Pancreas (tissue), 10 donors: ENCODE measurements around the gene TMEM238. TPM values are rescaled to one million over a fixed set of nuclear protein-coding genes. Genes with fewer than 3 reads are reported as not detected.

Experiments used
- ATAC-seq, 4 donors: fragments of 200-7000 bp; cut with Tn5 transposase; one replicate each; pipeline versions ENCODE4 v1.8.0 to v1.9.1; 2020; ENCODE audit warnings: mild to moderate bottlenecking in 4 of 4, moderate library complexity in 4 of 4
- DNase-seq, 6 donors: peaks; one replicate each; pipeline ENCODE4 v3.0.0-alpha.2; 2020
- FAIRE-seq: peaks from 2 replicates; lab custom pipeline; 2012; peaks lifted over from hg19 to GRCh38; lab: Jason Lieb, UNC
- H3K27ac ChIP-seq, 4 donors: fragments of 200-600 bp; sonication (generic); 1 replicate in 3 of 4; 2 replicates in 1 of 4; pipeline versions ENCODE4 v1.5.0 to v1.8.0; 2020
- H3K27me3 ChIP-seq, 4 donors: fragments of 200-600 bp; one replicate each; pipeline ENCODE4 v1.8.0; 2021
- H3K36me3 ChIP-seq, 3 donors: fragments of 200-600 bp; sonication (generic) in 1 of 3; one replicate each; pipeline versions ENCODE4 v1.5.0 to v1.8.0; 2020 to 2021
- H3K4me1 ChIP-seq, 3 donors: fragments of 200-600 bp; one replicate each; pipeline ENCODE4 v1.8.0; 2021
- H3K4me3 ChIP-seq, 4 donors: fragments of 200-600 bp; sonication (generic) in 2 of 4; one replicate each; pipeline versions ENCODE4 v1.5.0 to v1.8.0; 2020 to 2021
- H3K9me3 ChIP-seq, 4 donors: fragments of 200-600 bp; one replicate each; pipeline ENCODE4 v1.8.0; 2021
- WGBS, 2 donors: extraction: QIAGEN DNeasy Blood & Tissue Kit; methylation state at CpG; one replicate each; pipeline ENCODE4 v1.1.7; 2013; 5-methylcytosine and 5-hydroxymethylcytosine counted together
- intact Hi-C, 3 donors: fragments of 100-400 bp; cut with DNase I; formaldehyde crosslinking; loops; one replicate each; pipeline versions ENCODE4 v1.11.1 to v1.14.2; 2022
- polyA plus RNA-seq, 2 donors: library from polyadenylated mRNA; stranded (reverse); fragments of 200-250 nt; gene quantifications; one replicate each; pipeline ENCODE4 v1.2.3, GENCODE V29; 2013
- total RNA-seq, 6 donors: library from RNA; stranded (reverse); fragmentation: NEBNext Ultra II Directional in 4 of 6; extraction: Animal tissue kit (Norgen Biotek cat#: 25700) in 4 of 6; gene quantifications; one replicate each; pipeline versions ENCODE4 v1.2.1 to v1.2.4, GENCODE V29; 2021 to 2023
- TF ChIP-seq, protein P1 (sequence below), 4 donors: fragments of 200-600 bp; sonication (generic) in 3 of 4; IDR thresholded peaks; one replicate each; pipeline versions ENCODE4 v1.5.0 to v1.8.0; 2021; ENCODE audit warnings: antibody characterized with exemption in 4 of 4
- donor health status: healthy with polysubstance abuse.
- donor health status: DM: no; HTN: no; CAD: no; lungs with moderate emphysema.
- donor health status: DM: no; HTN: no; CAD: no.
- donor health status: control.
- donor health status: control.
- donor health status: Bipolar disorder and iron deficiency.
- donor health status: DM: yes; HTN: yes; CAD: no.
- donor health status: DM: no; HTN: no; CAD: no.
- donor health status: DM: no; HTN: no; CAD: no.
- donor health status: DM: yes; HTN: yes; CAD: no.

TMEM238 gene
- total and polyA plus RNA-seq, 8 donors, result 0.42 to 32.7 (median 19.8) TPM

DNA sequence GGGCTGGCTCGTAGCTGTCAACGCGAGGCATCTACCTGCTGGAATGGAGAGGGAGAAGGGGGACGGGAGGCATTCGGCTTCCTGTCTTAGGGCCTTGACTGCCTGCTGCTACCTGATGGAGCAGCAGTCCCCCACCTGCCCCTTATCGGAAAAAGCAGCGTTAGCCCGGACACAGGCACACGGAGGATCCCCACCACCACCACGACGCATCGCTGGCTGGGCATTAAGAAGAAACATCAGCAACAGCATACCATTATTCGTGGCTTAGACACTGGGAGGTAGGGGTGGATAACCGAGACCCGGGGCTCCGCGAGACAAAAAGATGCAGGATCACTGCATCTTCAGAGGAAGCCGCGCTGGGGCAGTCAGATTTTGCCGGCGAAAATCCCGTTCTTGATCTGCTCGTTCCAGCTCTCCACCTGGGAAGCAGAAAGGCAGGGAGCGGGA lies 30.7 kb downstream of the TMEM238 start:
- no peaks in the 10 kb centered on the region for H3K9me3 ChIP-seq
- no peaks in the 10 kb centered on the region for H3K36me3 ChIP-seq
- FAIRE-seq, result no peak
- TF ChIP-seq, protein P1, sequence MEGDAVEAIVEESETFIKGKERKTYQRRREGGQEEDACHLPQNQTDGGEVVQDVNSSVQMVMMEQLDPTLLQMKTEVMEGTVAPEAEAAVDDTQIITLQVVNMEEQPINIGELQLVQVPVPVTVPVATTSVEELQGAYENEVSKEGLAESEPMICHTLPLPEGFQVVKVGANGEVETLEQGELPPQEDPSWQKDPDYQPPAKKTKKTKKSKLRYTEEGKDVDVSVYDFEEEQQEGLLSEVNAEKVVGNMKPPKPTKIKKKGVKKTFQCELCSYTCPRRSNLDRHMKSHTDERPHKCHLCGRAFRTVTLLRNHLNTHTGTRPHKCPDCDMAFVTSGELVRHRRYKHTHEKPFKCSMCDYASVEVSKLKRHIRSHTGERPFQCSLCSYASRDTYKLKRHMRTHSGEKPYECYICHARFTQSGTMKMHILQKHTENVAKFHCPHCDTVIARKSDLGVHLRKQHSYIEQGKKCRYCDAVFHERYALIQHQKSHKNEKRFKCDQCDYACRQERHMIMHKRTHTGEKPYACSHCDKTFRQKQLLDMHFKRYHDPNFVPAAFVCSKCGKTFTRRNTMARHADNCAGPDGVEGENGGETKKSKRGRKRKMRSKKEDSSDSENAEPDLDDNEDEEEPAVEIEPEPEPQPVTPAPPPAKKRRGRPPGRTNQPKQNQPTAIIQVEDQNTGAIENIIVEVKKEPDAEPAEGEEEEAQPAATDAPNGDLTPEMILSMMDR (IDR thresholded peaks at IDR 0.05), result no peak
- DNase-seq, result no peak
- H3K27ac ChIP-seq, result no peak overlapping the region
- peaks cover 0 to 5% (median 0%) of the 10 kb centered on the region in 4 donors for H3K27me3 ChIP-seq
- WGBS, 2 donors, result 2 to 3% methylated on average over 24 of the region's 24 CpGs
- ATAC-seq, result peak in 1 of 4 donors; percentile 6
- intact Hi-C loops, result no loop called here
- H3K4me3 ChIP-seq, result peak overlapping the region in 3 of 4 donors; percentile 16 to 43 (median 18)
- H3K4me1 ChIP-seq, result peaks cover 0 to 3% (median 0%) of the 10 kb centered on the region in 3 donors

DNA sequence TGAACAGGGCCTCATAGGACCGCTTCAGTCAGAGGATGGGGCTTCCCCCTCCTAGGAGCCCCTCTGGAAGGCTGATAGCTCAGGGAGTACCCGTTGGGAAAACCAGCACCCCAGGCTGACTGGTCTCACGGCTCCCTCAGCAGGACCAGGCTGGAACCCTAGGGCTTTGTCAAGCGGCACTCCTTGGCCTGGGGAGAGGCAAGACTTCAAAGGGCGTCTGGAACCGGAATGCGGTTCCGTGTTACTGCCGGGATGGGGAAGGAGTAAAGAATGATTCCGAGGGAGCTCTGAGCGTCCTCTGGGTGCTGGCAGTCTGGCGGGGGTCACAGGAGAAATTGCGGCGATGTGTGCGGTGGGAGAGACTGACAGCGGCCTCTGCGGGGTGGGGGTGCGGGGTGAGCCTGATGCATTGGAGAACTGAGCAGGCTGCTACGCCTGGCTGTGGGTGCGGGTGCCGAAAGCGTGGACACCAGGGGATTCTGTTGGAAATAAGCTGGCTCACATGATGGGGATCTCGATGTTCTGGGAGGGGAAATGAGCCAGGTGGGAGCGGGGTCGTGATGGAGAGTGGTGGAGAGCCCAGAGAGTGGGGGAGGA lies 31.4 kb downstream of the TMEM238 start:
- intact Hi-C loops, result no loop called here
- no peak for ATAC-seq
- H3K4me1 ChIP-seq, result peaks cover 0 to 3% (median 0%) of the 10 kb centered on the region in 3 donors
- WGBS, 2 donors, result 42 to 44% methylated on average over 25 of the region's 25 CpGs
- no peak overlapping the region for H3K27ac ChIP-seq
- TF ChIP-seq, protein P1 (IDR thresholded peaks at IDR 0.05), result no peak
- no peak overlapping the region for H3K4me3 ChIP-seq
- H3K36me3 ChIP-seq, result no peaks in the 10 kb centered on the region
- peaks cover 0 to 5% (median 0%) of the 10 kb centered on the region in 4 donors for H3K27me3 ChIP-seq
- DNase-seq, result no peak
- no peaks in the 10 kb centered on the region for H3K9me3 ChIP-seq
- no peak for FAIRE-seq

DNA sequence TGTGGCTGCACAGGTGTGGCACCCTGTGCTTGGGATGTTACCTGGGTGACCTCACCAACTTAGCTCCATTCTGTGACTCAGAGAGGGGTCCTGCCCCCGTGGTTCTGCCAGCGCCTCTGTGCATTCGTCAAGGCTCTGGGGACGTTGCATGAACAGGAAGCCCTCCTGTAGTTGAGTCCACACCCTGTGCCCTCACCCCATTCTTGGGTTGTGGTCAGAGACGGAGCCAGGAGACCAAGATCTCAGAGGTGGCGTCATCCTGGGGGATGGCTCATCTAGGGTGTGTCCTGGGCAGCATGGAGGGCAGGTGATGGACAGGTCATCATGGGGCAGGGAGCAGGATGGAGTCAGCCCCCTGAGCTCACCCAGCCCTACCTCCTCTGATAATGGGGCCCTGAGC lies 32.1 kb downstream of the TMEM238 start:
- H3K27me3 ChIP-seq, result peaks cover 0 to 5% (median 0%) of the 10 kb centered on the region in 4 donors
- intact Hi-C loops, result no loop called here
- no peak for ATAC-seq
- no peak overlapping the region for H3K27ac ChIP-seq
- 61 to 66% methylated on average over 6 of the region's 6 CpGs for WGBS, 2 donors
- H3K36me3 ChIP-seq, result no peaks in the 10 kb centered on the region
- H3K9me3 ChIP-seq, result no peaks in the 10 kb centered on the region
- FAIRE-seq, result no peak
- TF ChIP-seq, protein P1 (IDR thresholded peaks at IDR 0.05), result no peak
- no peak overlapping the region for H3K4me3 ChIP-seq
- H3K4me1 ChIP-seq, result peaks cover 0 to 3% (median 0%) of the 10 kb centered on the region in 3 donors
- DNase-seq, result no peak

DNA sequence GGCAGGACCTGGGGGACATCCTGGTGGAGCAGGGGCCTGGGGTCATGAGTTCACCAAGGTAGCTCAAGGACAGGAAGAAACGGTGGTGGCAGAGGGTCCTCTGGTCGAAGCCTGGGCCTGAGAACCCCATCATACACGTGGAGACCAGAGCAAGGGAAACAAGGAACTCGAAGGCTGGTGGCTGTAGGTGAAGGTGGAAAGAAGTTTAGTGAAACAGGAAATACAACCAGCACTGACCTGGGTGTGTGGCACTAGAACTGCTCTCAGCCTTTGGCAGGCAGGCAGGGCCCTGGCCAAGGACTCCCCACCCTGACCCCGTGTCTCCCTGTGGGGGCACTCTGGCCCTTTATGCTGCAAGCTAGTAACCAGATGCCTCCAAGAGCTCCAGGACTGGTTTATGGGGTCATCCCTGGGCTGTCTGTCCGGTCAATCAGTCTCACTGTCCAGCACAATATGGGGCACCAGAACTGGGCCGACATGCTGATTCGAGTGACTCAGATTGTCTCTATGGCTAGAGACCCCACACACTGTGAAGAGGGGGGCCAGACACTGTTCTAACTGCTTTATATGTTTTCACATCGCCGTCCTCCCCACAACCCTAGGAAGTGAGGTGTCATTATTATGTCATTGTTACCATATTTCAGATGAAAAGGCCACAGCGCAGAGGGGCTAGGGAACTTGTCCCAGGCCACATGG lies 33.3 kb downstream of the TMEM238 start:
- H3K27ac ChIP-seq, result no peak overlapping the region
- H3K4me3 ChIP-seq, result no peak overlapping the region
- DNase-seq, result no peak
- 58 to 59% methylated on average over 11 of the region's 11 CpGs for WGBS, 2 donors
- TF ChIP-seq, protein P1 (IDR thresholded peaks at IDR 0.05), result no peak
- ATAC-seq, result no peak
- peaks cover 0 to 3% (median 0%) of the 10 kb centered on the region in 3 donors for H3K4me1 ChIP-seq
- H3K9me3 ChIP-seq, result no peaks in the 10 kb centered on the region
- FAIRE-seq, result no peak
- intact Hi-C loops, result no loop called here
- no peaks in the 10 kb centered on the region for H3K36me3 ChIP-seq
- H3K27me3 ChIP-seq, result peaks cover 0 to 5% (median 0%) of the 10 kb centered on the region in 4 donors
